A549 (cell line): ENCODE results near the gene LRRC46. TPM values are rescaled to one million over a fixed set of nuclear protein-coding genes. Genes with fewer than 3 reads are reported as not detected.

Source experiments
- ATAC-seq, 2 experiments: fragments of 200-7000 bp in 1 of 2; fragments of >200 bp in 1 of 2; cut with Nextera tagmentation in 1 of 2; cut with Tn5 transposase in 1 of 2; 3 replicates each; pipeline versions ENCODE4 v1.8.0 to v1.9.1; 2018 to 2020; ENCODE audit warnings: mild to moderate bottlenecking in 1 of 2, moderate library complexity in 1 of 2
- CTCF ChIA-PET: fragments of 300-600 bp; sonication (Branson Sonifier 250); formaldehyde crosslinking; extraction: SDS; loops from one replicate; lab custom pipeline; 2021; ENCODE audit warnings: antibody characterized with exemption, inconsistent platforms; lab: Yijun Ruan, JAX
- POLR2A ChIA-PET: fragments of 350-600 bp; formaldehyde crosslinking; extraction: SDS; loops from one replicate; lab custom pipeline; 2021; ENCODE audit warnings: antibody characterized with exemption, inconsistent platforms; lab: Yijun Ruan, JAX
- DNase-seq, 2 experiments: peaks; one replicate each; pipeline versions ENCODE4 v3.0.0 to v3.0.0-alpha.2; 2011 to 2016; ENCODE audit warnings: low read depth in 1 of 2, low spot score in 1 of 2
- FAIRE-seq: peaks from 2 replicates; lab custom pipeline; 2011; peaks lifted over from hg19 to GRCh38; lab: Jason Lieb, UNC
- H3K27ac ChIP-seq, 2 experiments: fragments of >200 bp; sonication (Bioruptor Twin); formaldehyde crosslinking; 3 replicates each; pipeline ENCODE4 v1.5.1; 2016 to 2017
- H3K4me1 ChIP-seq: fragments of >200 bp; sonication (Bioruptor Twin); formaldehyde crosslinking; 3 replicates; pipeline ENCODE4 v1.6.1; 2016
- H3K4me2 ChIP-seq: fragments of >200 bp; sonication (Bioruptor Twin); formaldehyde crosslinking; 3 replicates; pipeline ENCODE4 v1.6.1; 2016
- H3K4me3 ChIP-seq: fragments of >200 bp; sonication (Bioruptor Twin); formaldehyde crosslinking; 3 replicates; pipeline ENCODE4 v1.5.1; 2016
- H3K9me3 ChIP-seq: fragments of >200 bp; sonication (Bioruptor Twin); formaldehyde crosslinking; 3 replicates; pipeline ENCODE4 v1.6.1; 2016
- ATOH8 ChIP-seq: fragments of 250-450 bp; sonication (Bioruptor Pico); IDR thresholded peaks from 2 replicates; pipeline ENCODE4 v1.5.0; 2020; ENCODE audit warnings: low read depth, mild to moderate bottlenecking, moderate library complexity
- CBX2 ChIP-seq: fragments of 200-600 bp; sonication (generic); IDR thresholded peaks from 2 replicates; pipeline ENCODE4 v1.6.1; 2016; ENCODE audit warnings: low read depth, mild to moderate bottlenecking, borderline replicate concordance
- CBX8 ChIP-seq: fragments of 200-600 bp; sonication (generic); IDR thresholded peaks from 2 replicates; pipeline ENCODE4 v1.6.1; 2016
- CHD4 ChIP-seq: fragments of 200-600 bp; sonication (generic); IDR thresholded peaks from 2 replicates; pipeline ENCODE4 v1.6.1; 2016; ENCODE audit warnings: antibody characterized with exemption, mild to moderate bottlenecking, borderline replicate concordance
- E2F6 ChIP-seq: IDR thresholded peaks from 2 replicates; pipeline ENCODE4 v1.6.1; 2012; ENCODE audit warnings: low read depth, borderline replicate concordance
- ESRRA ChIP-seq: fragments of 150-350 bp; IDR thresholded peaks from 2 replicates; pipeline ENCODE4 v1.6.1; 2014; ENCODE audit warnings: mild to moderate bottlenecking, low read length, borderline replicate concordance
- FOSB ChIP-seq: fragments of 250-450 bp; sonication (Bioruptor Pico); IDR thresholded peaks from 2 replicates; pipeline ENCODE4 v1.5.0; 2020; ENCODE audit warnings: mild to moderate bottlenecking, moderate library complexity
- FOSL2 ChIP-seq, 2 experiments: fragments of 450-650 bp in 1 of 2; fragments of >200 bp in 1 of 2; sonication (Bioruptor Twin) in 1 of 2; formaldehyde crosslinking; IDR thresholded peaks; 2 replicates each; pipeline versions ENCODE4 v1.5.0 to v1.6.1; 2016 to 2020; ENCODE audit warnings: mild to moderate bottlenecking in 1 of 2, moderate library complexity in 1 of 2
- GATA3 ChIP-seq: IDR thresholded peaks from 2 replicates; pipeline ENCODE4 v1.6.1; 2012; ENCODE audit warnings: borderline replicate concordance
- HOXA7 ChIP-seq: fragments of 250-450 bp; sonication (Bioruptor Pico); IDR thresholded peaks from 2 replicates; pipeline ENCODE4 v1.5.0; 2020; ENCODE audit warnings: mild to moderate bottlenecking, moderate library complexity
- KDM1A ChIP-seq: fragments of 200-600 bp; sonication (generic); IDR thresholded peaks from 2 replicates; pipeline ENCODE4 v1.6.1; 2016; ENCODE audit warnings: low read depth, mild to moderate bottlenecking
- MAZ ChIP-seq: fragments of 150-350 bp; IDR thresholded peaks from 2 replicates; pipeline ENCODE4 v1.6.1; 2014; ENCODE audit warnings: antibody characterized with exemption, low read depth, low read length, borderline replicate concordance
- MYC ChIP-seq: IDR thresholded peaks from 2 replicates; pipeline ENCODE4 v1.6.1; 2012; ENCODE audit warnings: mild to moderate bottlenecking, inconsistent platforms, low read length, improper control_type of control experiment, borderline replicate concordance
- NPAS2 ChIP-seq: fragments of 250-450 bp; sonication (Bioruptor Pico); IDR thresholded peaks from 2 replicates; pipeline ENCODE4 v1.8.0; 2022; ENCODE audit warnings: mild to moderate bottlenecking, moderate library complexity, borderline replicate concordance
- NR3C1 ChIP-seq: fragments of >200 bp; sonication (Bioruptor Twin); formaldehyde crosslinking; IDR thresholded peaks from 3 replicates; pipeline ENCODE4 v1.6.1; 2017
- PBX3 ChIP-seq: IDR thresholded peaks from 2 replicates; pipeline ENCODE4 v1.6.1; 2012
- RAD21 ChIP-seq, 2 experiments: fragments of >200 bp in 1 of 2; sonication (Bioruptor Twin) in 1 of 2; formaldehyde crosslinking in 1 of 2; IDR thresholded peaks in 1 of 2; conservative IDR thresholded peaks in 1 of 2; 2 replicates in 1 of 2; 3 replicates in 1 of 2; pipeline ENCODE4 v1.6.1; 2012 to 2018; ENCODE audit warnings: inconsistent platforms in 1 of 2
- RFX5 ChIP-seq: fragments of 450-650 bp; IDR thresholded peaks from 2 replicates; pipeline ENCODE4 v1.7.1; 2014; ENCODE audit warnings: antibody characterized with exemption, mild to moderate bottlenecking, moderate library complexity
- WGBS: methylation state at CpG from one replicate; pipeline ENCODE4 v1.1.6; 2017; ENCODE audit errors: missing lambda C conversion rate; 5-methylcytosine and 5-hydroxymethylcytosine counted together
- polyA plus RNA-seq, 4 experiments: library from polyadenylated mRNA; depleted of rRNA in 3 of 4; stranded (reverse); fragments of >200 nt; fragmentation: RNase III in 1 of 4; extraction: RNeasy Plus Mini Kit Qiagen cat#74134 plus additional on column Dnase treatment in 1 of 4; gene quantifications; 2 replicates in 3 of 4; 3 replicates in 1 of 4; pipeline ENCODE4 v1.2.3, GENCODE V29; 2011 to 2017

LRRC46 gene
- polyA plus RNA-seq, 2 of the 4 experiments (the other 2 are of a cell fraction): 2.7 to 3.0 TPM

GRCh38 chr17:47862621-47863440, 31.4 kb downstream of the LRRC46 start (continued):
- TF ChIP-seq PBX3 (peak; percentile 78), MYC (peak; percentile 66; the same call in 1 of the 2 replicates), RFX5 (no peak), GATA3 (peak; percentile 65; the same call in 1 of the 2 replicates), NPAS2 (no peak)
- TF ChIP-seq, all 56 proteins: peak for 16

- peak overlapping the region; percentile 19 to 38; a peak in 4 of 6 replicates for H3K27ac ChIP-seq
- CTCF ChIA-PET: interaction anchor here (0.8 to 36.3 kb wide), 5 partner anchors 8 to 153 kb away, joined by 3 to 1860 read pairs (median 8); partner anchors contain the start of genes SCRN2, SP2 and SP6
- DNase-seq (no peak), ATAC-seq (no peak), FAIRE-seq (no peak)
- WGBS: 82% methylated on average over 7 of the region's 7 CpGs
- H3K4me1 ChIP-seq: peaks cover 15% of the 10 kb centered on the region
- no peak overlapping the region for H3K4me2 ChIP-seq
- H3K4me3 ChIP-seq: no peak overlapping the region
- POLR2A ChIA-PET: no interaction called here
- TF ChIP-seq ATOH8 (CRISPR knock-in tag) (no peak), ESRRA (no peak), CBX8 (no peak), PBX3 (no peak), KDM1A (no peak)
- H3K9me3 ChIP-seq: peaks cover 10% of the 10 kb centered on the region; the same call in 1 of the 3 replicates
Observed at GRCh38 chr17:47864791-47865216, 33.3 kb downstream of the LRRC46 start.

GRCh38 chr17:47866941-47867340, 35.5 kb downstream of the LRRC46 start:
- ATAC-seq (no peak), DNase-seq (no peak), FAIRE-seq (no peak)
- Histone ChIP-seq H3K4me3 (no peak overlapping the region), H3K9me3 (peaks cover 10% of the 10 kb centered on the region; the same call in 1 of the 3 replicates), H3K4me1 (peaks cover 15% of the 10 kb centered on the region), H3K4me2 (no peak overlapping the region), H3K27ac (no peak overlapping the region)
- ChIA-PET POLR2A (no interaction called here), CTCF (interaction anchor here (1.0 to 17.0 kb wide), 4 partner anchors 20 to 133 kb away, joined by 3 to 224 read pairs (median 114); partner anchors contain the start of genes SCRN2 and SP6)
- no peak for TF ChIP-seq GATA3
- TF ChIP-seq NR3C1: no peak
- TF ChIP-seq CHD4: no peak
- no peak for TF ChIP-seq HOXA7 (CRISPR knock-in tag)
- TF ChIP-seq FOSB (CRISPR knock-in tag): no peak
- TF ChIP-seq FOSL2 (IDR thresholded peaks at IDR 0.05): no peak
- TF ChIP-seq FOSL2 (CRISPR knock-in tag; IDR thresholded peaks at IDR 0.05): no peak
- no peak for TF ChIP-seq RAD21 (conservative IDR thresholded peaks at IDR 0.05 in 1 of 2, IDR thresholded peaks at IDR 0.05 in 1 of 2)
- TF ChIP-seq MAZ: no peak
- TF ChIP-seq CBX2: no peak
- no peak for TF ChIP-seq E2F6
- 87% methylated on average over 20 of the region's 20 CpGs for WGBS
